HUES6 (cell line): ENCODE measurements around the gene TFB1M.
"Not testable (repeated sequence)": the region's sequence is repeated elsewhere in the genome, so short reads cannot be mapped to it uniquely, and the experiment has no call there.

ENCODE experiments used
- H3K27ac ChIP-seq: 2 replicates; pipeline ENCODE4 v1.7.0; 2013; ENCODE audit warnings: low read depth, mild to moderate bottlenecking, low read length, inconsistent platforms
- H3K27me3 ChIP-seq: 2 replicates; pipeline ENCODE4 v1.6.1; 2013; ENCODE audit warnings: low read length; ENCODE audit not compliant: control insufficient read depth, insufficient read depth
- H3K36me3 ChIP-seq: 2 replicates; pipeline ENCODE4 v1.6.1; 2013; ENCODE audit warnings: low read length; ENCODE audit not compliant: control insufficient read depth, insufficient read depth
- H3K4me1 ChIP-seq: 2 replicates; pipeline ENCODE4 v1.6.1; 2013; ENCODE audit warnings: low read length; ENCODE audit not compliant: control insufficient read depth, insufficient read depth
- H3K4me3 ChIP-seq: 2 replicates; pipeline ENCODE4 v1.5.1; 2013; ENCODE audit warnings: low read depth, low read length
- H3K9ac ChIP-seq: one replicate; pipeline ENCODE4 v1.6.1; 2013; ENCODE audit warnings: mild to moderate bottlenecking, low read length
- H3K9me3 ChIP-seq: 2 replicates; pipeline ENCODE4 v1.6.1; 2013; ENCODE audit warnings: low read depth, low read length; ENCODE audit not compliant: control insufficient read depth, insufficient read depth

TFB1M gene

GRCh38 chr6:155273431-155273830, 40.9 kb downstream of the TFB1M start:
- H3K36me3 ChIP-seq: peaks cover 8% of the 10 kb centered on the region
- peaks cover 44% of the 10 kb centered on the region for H3K4me1 ChIP-seq
- H3K27me3 ChIP-seq: no peaks in the 10 kb centered on the region
- peak overlapping the region; percentile 32 for H3K27ac ChIP-seq
- H3K9ac ChIP-seq: no peak overlapping the region
- H3K4me3 ChIP-seq: no peak overlapping the region
- no peaks in the 10 kb centered on the region for H3K9me3 ChIP-seq

- H3K4me1 ChIP-seq: peaks cover 48% of the 10 kb centered on the region
- H3K4me3 ChIP-seq: no peak overlapping the region
- no peaks in the 10 kb centered on the region for H3K9me3 ChIP-seq
- H3K27ac ChIP-seq: peak overlapping the region; percentile 32
- H3K9ac ChIP-seq: no peak overlapping the region
- peaks cover 9% of the 10 kb centered on the region for H3K36me3 ChIP-seq
- H3K27me3 ChIP-seq: no peaks in the 10 kb centered on the region
Measured at GRCh38 chr6:155272353-155273232, 41.7 kb downstream of the TFB1M start.

- Histone ChIP-seq H3K4me1 (peaks cover 48% of the 10 kb centered on the region), H3K4me3 (no peak overlapping the region), H3K36me3 (peaks cover 17% of the 10 kb centered on the region), H3K9me3 (no peaks in the 10 kb centered on the region), H3K27ac (no peak overlapping the region), H3K9ac (no peak overlapping the region), H3K27me3 (no peaks in the 10 kb centered on the region)
Measured at GRCh38 chr6:155271145-155271544, 43.1 kb downstream of the TFB1M start.

GRCh38 chr6:155270561-155271091, 43.7 kb downstream of the TFB1M start:
- Histone ChIP-seq H3K27me3 (no peaks in the 10 kb centered on the region), H3K9ac (no peak overlapping the region), H3K4me1 (peaks cover 46% of the 10 kb centered on the region), H3K4me3 (no peak overlapping the region), H3K27ac (no peak overlapping the region), H3K9me3 (no peaks in the 10 kb centered on the region), H3K36me3 (peaks cover 14% of the 10 kb centered on the region)

GRCh38 chr6:155269765-155270164, 44.5 kb downstream of the TFB1M start:
- H3K4me3 ChIP-seq: no peak overlapping the region
- H3K36me3 ChIP-seq: peaks cover 9% of the 10 kb centered on the region
- no peak overlapping the region for H3K9ac ChIP-seq
- H3K4me1 ChIP-seq: peaks cover 49% of the 10 kb centered on the region
- H3K9me3 ChIP-seq: no peaks in the 10 kb centered on the region
- H3K27ac ChIP-seq: no peak overlapping the region
- H3K27me3 ChIP-seq: no peaks in the 10 kb centered on the region

GRCh38 chr6:155268088-155268867, 46.0 kb downstream of the TFB1M start:
- not testable (repeated sequence) for H3K36me3 ChIP-seq, H3K27me3 ChIP-seq, H3K9ac ChIP-seq, H3K9me3 ChIP-seq
- H3K27ac ChIP-seq: peak overlapping the region; percentile 15; the same call in 1 of the 2 replicates
- peaks cover 49% of the 10 kb centered on the region for H3K4me1 ChIP-seq
- H3K4me3 ChIP-seq: peak overlapping the region; percentile 19; the same call in 1 of the 2 replicates

GRCh38 chr6:155267411-155267810, 46.9 kb downstream of the TFB1M start:
- H3K4me1 ChIP-seq: peaks cover 42% of the 10 kb centered on the region
- H3K9ac ChIP-seq: no peak overlapping the region
- H3K27ac ChIP-seq: no peak overlapping the region
- no peak overlapping the region for H3K4me3 ChIP-seq
- no peaks in the 10 kb centered on the region for H3K9me3 ChIP-seq
- no peaks in the 10 kb centered on the region for H3K27me3 ChIP-seq
- peaks cover 9% of the 10 kb centered on the region for H3K36me3 ChIP-seq

GRCh38 chr6:155265843-155266535, 48.3 kb downstream of the TFB1M start:
- peaks cover 9% of the 10 kb centered on the region for H3K36me3 ChIP-seq
- H3K4me1 ChIP-seq: peaks cover 48% of the 10 kb centered on the region
- no peak overlapping the region for H3K4me3 ChIP-seq
- H3K27me3 ChIP-seq: no peaks in the 10 kb centered on the region
- no peak overlapping the region for H3K27ac ChIP-seq
- H3K9me3 ChIP-seq: no peaks in the 10 kb centered on the region
- H3K9ac ChIP-seq: no peak overlapping the region

- H3K4me3 ChIP-seq: no peak overlapping the region
- H3K4me1 ChIP-seq: peaks cover 42% of the 10 kb centered on the region
- no peak overlapping the region for H3K9ac ChIP-seq
- no peaks in the 10 kb centered on the region for H3K27me3 ChIP-seq
- peak overlapping the region; percentile 74; the same call in 1 of the 2 replicates for H3K27ac ChIP-seq
- H3K36me3 ChIP-seq: peaks cover 16% of the 10 kb centered on the region
- H3K9me3 ChIP-seq: no peaks in the 10 kb centered on the region
Measured at GRCh38 chr6:155264693-155265320, 49.5 kb downstream of the TFB1M start.

GRCh38 chr6:155263373-155264063, 50.8 kb downstream of the TFB1M start, which contains the start of gene CLDN20:
Gene CLDN20, plus strand, starts transcription at chr6:155264013. Its CDS starts 11,707 bp downstream, at chr6:155275720.
- Histone ChIP-seq H3K27me3 (no peaks in the 10 kb centered on the region), H3K27ac (0 out of 2 replicates have a peak within 1 kb of the TSS, but pooled peaks have one; percentile 74), H3K9me3 (no peaks in the 10 kb centered on the region), H3K36me3 (peaks cover 29% of the 10 kb centered on the region), H3K9ac (no peak within 1 kb of the TSS), H3K4me1 (peaks cover 38% of the 10 kb centered on the region), H3K4me3 (no peak within 1 kb of the TSS)
